CD4-positive, alpha-beta T cell treated with Interleukin-6 for 4 hours (primary cell): ENCODE measurements around the gene AK1.

Experiments
- DNase-seq: peaks from one replicate; pipeline ENCODE4 v3.0.0-alpha.2; 2020; ENCODE audit warnings: mixed read lengths

AK1 gene

GRCh38 chr9:127865645-127866464 is 11.6 kb downstream of the AK1 start:
- peak; percentile 40 for DNase-seq

GRCh38 chr9:127863191-127863621 is 14.3 kb downstream of the AK1 start:
- no peak for DNase-seq

- peak; percentile 69 for DNase-seq
Measured at GRCh38 chr9:127862075-127863011, 15.1 kb downstream of the AK1 start.

GRCh38 chr9:127860779-127861178 is 16.7 kb downstream of the AK1 start:
- no peak for DNase-seq

- DNase-seq: no peak
Measured at GRCh38 chr9:127860260-127860659, 17.2 kb downstream of the AK1 start.

GRCh38 chr9:127858041-127858512 is 19.4 kb downstream of the AK1 start:
- DNase-seq: no peak

- no peak for DNase-seq
Measured at GRCh38 chr9:127857278-127857677, 20.2 kb downstream of the AK1 start.

- no peak for DNase-seq
Measured at GRCh38 chr9:127856729-127857116, 20.8 kb downstream of the AK1 start.

GRCh38 chr9:127856094-127856728 is 21.3 kb downstream of the AK1 start:
- DNase-seq: no peak

GRCh38 chr9:127855522-127855921 is 22.0 kb downstream of the AK1 start:
- DNase-seq: no peak

- DNase-seq: no peak
Measured at GRCh38 chr9:127854960-127855359, 22.5 kb downstream of the AK1 start.

- peak; percentile 55 for DNase-seq
Measured at GRCh38 chr9:127854184-127854806, 23.2 kb downstream of the AK1 start, which contains the start of gene ENG. Gene ENG (minus strand): TSS chr9:127854658. CDS start chr9:127854355, 303 bp downstream.

- peak; percentile 24 for DNase-seq
Measured at GRCh38 chr9:127853312-127854183, 23.9 kb downstream of the AK1 start.

GRCh38 chr9:127852829-127853228 is 24.6 kb downstream of the AK1 start:
- no peak for DNase-seq

GRCh38 chr9:127850286-127850830 is 27.1 kb downstream of the AK1 start:
- no peak for DNase-seq

GRCh38 chr9:127848756-127849504 is 28.5 kb downstream of the AK1 start:
- DNase-seq: no peak

- DNase-seq: no peak
Measured at GRCh38 chr9:127847833-127848755, 29.4 kb downstream of the AK1 start.

- DNase-seq: no peak
Measured at GRCh38 chr9:127847178-127847510, 30.3 kb downstream of the AK1 start.

- no peak for DNase-seq
Measured at GRCh38 chr9:127846443-127847177, 30.9 kb downstream of the AK1 start.
